ENCODE results near the gene TYSND1.
A peak's percentile ranks its signal among the peaks of the same experiment; 100 is the strongest.
"Not testable (repeated sequence)": the region's sequence is repeated elsewhere in the genome, so short reads cannot be mapped to it uniquely, and the experiment has no call there.

TYSND1 gene

GRCh38 chr10:70106958-70107791, 39.3 kb downstream of the TYSND1 start:
- DNase-seq, result peak; percentile 28

- no peak for DNase-seq
These were observed 44.8 kb downstream of the TYSND1 start for GRCh38 chr10:70101668-70102067.

GRCh38 chr10:70101068-70101562, 45.4 kb downstream of the TYSND1 start:
- DNase-seq, result not testable (repeated sequence)

DNA sequence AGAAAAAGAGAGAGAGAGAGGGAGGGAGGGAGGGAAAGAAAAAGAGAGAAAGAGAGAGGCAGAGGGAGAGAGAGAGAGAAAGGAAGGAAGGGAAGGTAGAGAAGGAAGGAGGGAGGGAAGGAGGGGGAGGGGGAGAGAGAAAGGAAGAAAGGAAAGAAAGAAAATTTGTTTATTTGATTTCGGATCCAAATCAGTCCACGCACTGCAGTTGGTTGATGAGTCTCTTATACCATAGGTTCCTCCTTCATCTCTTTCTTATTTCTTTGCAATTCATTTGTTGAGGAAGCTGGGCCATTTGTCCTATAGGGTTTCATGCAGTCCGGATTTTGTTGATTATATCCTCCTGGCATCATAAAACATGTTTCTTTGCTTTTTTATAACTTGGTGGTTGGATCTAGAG, 48.2 kb downstream of the TYSND1 start:
- no peak for DNase-seq

DNA sequence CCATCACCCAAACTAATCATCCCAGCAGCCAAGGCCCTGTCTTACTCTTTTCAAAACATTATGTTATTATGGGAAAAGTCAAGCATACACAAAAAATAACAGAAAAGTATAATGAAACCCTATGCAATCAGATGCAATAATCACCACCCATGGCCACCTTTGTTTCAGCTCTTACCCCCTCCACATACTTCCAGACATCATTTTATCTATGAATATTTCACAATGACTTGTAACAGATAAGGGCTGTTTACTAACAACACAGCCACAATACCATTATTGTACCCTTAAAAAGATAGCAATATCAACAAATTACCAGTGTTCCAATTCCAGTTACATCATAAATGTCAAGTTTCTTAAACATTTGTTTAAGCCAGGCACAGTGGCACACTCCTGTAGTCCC, 49.0 kb downstream of the TYSND1 start:
- DNase-seq, result no peak

- DNase-seq, result no peak
These were observed 49.6 kb downstream of the TYSND1 start for GRCh38 chr10:70096705-70097420.

GRCh38 chr10:70096016-70096704, 50.3 kb downstream of the TYSND1 start:
- DNase-seq, result no peak

- no peak for DNase-seq
These were observed 52.2 kb downstream of the TYSND1 start for GRCh38 chr10:70094250-70094649.

GRCh38 chr10:70093335-70093944, 53.1 kb downstream of the TYSND1 start:
- DNase-seq, result no peak

- DNase-seq, result no peak
These were observed 54.1 kb downstream of the TYSND1 start for GRCh38 chr10:70092389-70092718.

DNA sequence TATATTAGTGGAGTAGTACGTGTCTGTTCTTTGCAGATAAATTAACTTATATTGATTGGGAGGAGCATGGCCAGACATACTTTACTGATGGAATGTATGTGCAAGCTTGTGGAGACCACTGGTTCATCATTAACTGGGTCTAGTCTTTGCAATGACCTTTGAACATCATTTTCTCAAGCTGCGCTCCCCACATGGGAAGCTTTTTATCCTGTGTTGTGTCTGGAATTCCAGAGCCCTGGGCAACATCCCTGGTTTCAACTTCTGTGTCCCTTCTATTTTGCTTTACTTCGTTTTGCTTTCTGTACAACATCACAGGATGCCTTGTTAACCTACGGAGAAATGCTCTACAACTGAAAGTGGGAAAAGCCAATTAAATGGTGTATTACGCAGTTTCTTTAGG, 55.5 kb downstream of the TYSND1 start:
- DNase-seq, result no peak

DNA sequence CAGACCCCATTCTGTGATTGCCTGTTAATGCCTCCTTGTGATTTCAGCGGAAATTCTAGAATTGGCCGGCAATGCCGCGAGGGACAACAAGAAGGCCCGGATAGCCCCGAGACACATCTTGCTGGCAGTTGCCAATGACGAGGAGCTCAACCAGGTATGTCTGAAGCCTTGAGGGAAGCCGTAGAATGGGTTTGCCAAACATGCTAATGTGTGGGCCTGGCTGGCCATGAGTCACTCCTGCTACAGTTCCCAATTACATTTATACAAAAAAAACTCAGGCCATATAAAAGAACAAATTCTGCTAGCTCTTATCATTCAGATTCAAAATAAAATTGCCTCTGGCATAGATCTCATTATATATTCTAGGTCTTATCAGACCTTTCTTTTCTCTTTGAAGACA, 56.5 kb downstream of the TYSND1 start:
- DNase-seq, result no peak

DNA sequence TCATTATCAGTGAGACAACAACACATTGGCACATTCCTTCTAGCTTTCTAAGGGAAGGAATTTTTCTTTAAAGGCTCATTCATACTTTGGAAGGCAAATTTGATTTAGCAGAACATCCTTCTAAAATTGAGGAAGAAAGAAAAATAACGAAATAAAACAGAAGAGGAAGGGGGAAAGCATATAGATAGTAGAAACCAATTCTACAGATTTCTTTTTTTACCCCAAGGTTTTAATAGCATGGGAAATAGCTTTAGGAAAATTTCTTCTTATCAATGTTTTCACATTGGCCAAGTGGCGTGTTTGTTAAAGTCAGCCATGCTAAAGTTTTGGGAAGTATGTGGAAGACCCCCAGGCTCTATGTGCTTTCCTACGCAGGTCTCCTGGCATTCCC, 58.2 kb downstream of the TYSND1 start:
- DNase-seq, result no peak

Measured in retina (tissue), 1 donor.